Large intestine (tissue), 3 donors: ENCODE measurements around the gene RNF144B. TPM values are rescaled to one million over a fixed set of nuclear protein-coding genes. Genes with fewer than 3 reads are reported as not detected.
"Not testable (repeated sequence)": the region's sequence is repeated elsewhere in the genome, so short reads cannot be mapped to it uniquely, and the experiment has no call there.

Experiments used
- DNase-seq, 2 donors: peaks; one replicate each; pipeline versions ENCODE4 v3.0.0 to v3.0.0-alpha.2; 2013
- H3K27ac ChIP-seq: one replicate; pipeline ENCODE4 v1.5.1; 2013; ENCODE audit warnings: low read length
- H3K27me3 ChIP-seq: 2 replicates; pipeline ENCODE4 v1.6.1; 2013; ENCODE audit warnings: low read length; ENCODE audit not compliant: control insufficient read depth, insufficient read depth
- H3K36me3 ChIP-seq: 2 replicates; pipeline ENCODE4 v1.6.1; 2013; ENCODE audit warnings: low read length; ENCODE audit not compliant: control insufficient read depth, insufficient read depth
- H3K4me1 ChIP-seq: one replicate; pipeline ENCODE4 v1.6.1; 2013; ENCODE audit warnings: low read length; ENCODE audit not compliant: control insufficient read depth, insufficient read depth
- H3K4me3 ChIP-seq: one replicate; pipeline ENCODE4 v1.5.1; 2013; ENCODE audit warnings: low read length
- H3K9me3 ChIP-seq: one replicate; pipeline ENCODE4 v1.6.1; 2013; ENCODE audit warnings: mild to moderate bottlenecking, low read depth, low read length, moderate library complexity; ENCODE audit not compliant: control insufficient read depth
- WGBS: methylation state at CpG from one replicate; pipeline ENCODE4 v1.1.5; 2013; ENCODE audit warnings: low lambda C conversion rate; ENCODE audit not compliant: insufficient coverage; 5-methylcytosine and 5-hydroxymethylcytosine counted together
- polyA plus RNA-seq: library from polyadenylated mRNA; unstranded; fragments of 120-200 nt; gene quantifications from one replicate; pipeline ENCODE4 v1.2.1, GENCODE V29; 2013

Gene RNF144B
- polyA plus RNA-seq, 1 donor, result 2.0 TPM

DNA sequence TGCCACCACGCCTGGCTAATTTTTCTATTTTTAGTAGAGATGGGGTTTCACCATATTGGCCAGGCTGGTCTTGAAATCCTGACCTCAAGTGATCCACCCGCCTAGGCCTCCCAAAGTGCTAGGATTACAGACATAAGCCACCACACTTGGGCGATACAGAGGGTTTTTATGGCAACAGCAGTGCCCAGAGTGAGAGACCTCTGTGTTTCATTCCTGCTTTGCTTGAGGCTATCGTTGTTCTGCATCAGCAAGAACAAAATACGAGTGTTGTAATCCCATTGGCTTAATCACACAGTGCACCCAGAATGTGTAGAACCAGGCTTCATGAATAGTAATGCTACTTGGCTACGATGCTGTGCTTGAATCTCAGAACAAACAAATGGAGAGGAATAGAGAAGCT is 70.9 kb downstream of the RNF144B start:
- H3K36me3 ChIP-seq, DNase-seq, H3K4me1 ChIP-seq, H3K9me3 ChIP-seq, H3K27ac ChIP-seq, H3K27me3 ChIP-seq, H3K4me3 ChIP-seq: not testable (repeated sequence)
- no CpG with 5 or more reads among the region's 6 CpGs for WGBS

DNA sequence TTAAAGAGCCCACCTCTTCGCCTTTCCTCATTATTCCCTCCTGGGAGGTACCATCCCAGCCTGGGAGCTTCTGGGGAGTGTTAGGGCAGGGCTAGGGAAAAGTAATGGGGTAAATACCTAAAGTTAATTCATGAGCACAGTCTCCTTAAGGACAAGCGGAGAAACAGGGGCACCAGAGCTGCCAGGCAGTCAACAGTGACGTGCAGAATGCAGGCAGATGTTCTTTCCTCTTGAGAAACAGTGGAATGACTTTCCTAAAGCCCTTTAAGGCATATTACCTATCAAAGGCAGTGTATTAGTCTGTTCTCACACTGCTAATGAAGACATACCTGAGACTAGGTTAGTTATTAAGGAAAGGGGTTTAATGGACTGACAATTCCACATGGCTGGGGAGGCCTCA is 76.3 kb downstream of the RNF144B start:
- WGBS, result no CpG with 5 or more reads among the region's 3 CpGs
- Histone ChIP-seq H3K4me3 (no peak overlapping the region), H3K27ac (no peak overlapping the region), H3K9me3 (no peaks in the 10 kb centered on the region), H3K36me3 (no peaks in the 10 kb centered on the region), H3K27me3 (no peaks in the 10 kb centered on the region), H3K4me1 (no peaks in the 10 kb centered on the region)
- DNase-seq, result no peak

DNA sequence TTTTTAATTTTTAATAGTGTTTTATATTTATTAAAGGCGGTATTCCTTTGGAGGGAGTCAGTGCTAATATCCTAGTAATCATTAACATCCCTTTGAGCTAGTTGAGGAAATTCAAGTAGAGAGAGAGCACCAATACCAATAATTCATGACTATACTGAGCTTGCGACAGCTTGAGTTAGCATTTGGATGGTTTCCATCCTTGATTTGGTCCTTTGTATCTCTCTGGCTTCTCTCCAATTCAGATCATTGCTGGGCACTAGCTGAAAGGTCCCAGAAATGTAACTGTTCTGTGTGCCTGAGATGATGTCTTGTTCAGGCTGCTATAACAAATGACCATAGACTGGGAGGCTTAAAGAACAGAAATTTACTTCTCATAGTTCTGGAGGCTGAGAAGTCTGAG is 77.0 kb downstream of the RNF144B start:
- no peak for DNase-seq
- H3K4me3 ChIP-seq, result no peak overlapping the region
- no peaks in the 10 kb centered on the region for H3K9me3 ChIP-seq
- no peaks in the 10 kb centered on the region for H3K36me3 ChIP-seq
- H3K27me3 ChIP-seq, result no peaks in the 10 kb centered on the region
- no CpG with 5 or more reads among the region's 2 CpGs for WGBS
- H3K27ac ChIP-seq, result no peak overlapping the region
- no peaks in the 10 kb centered on the region for H3K4me1 ChIP-seq

DNA sequence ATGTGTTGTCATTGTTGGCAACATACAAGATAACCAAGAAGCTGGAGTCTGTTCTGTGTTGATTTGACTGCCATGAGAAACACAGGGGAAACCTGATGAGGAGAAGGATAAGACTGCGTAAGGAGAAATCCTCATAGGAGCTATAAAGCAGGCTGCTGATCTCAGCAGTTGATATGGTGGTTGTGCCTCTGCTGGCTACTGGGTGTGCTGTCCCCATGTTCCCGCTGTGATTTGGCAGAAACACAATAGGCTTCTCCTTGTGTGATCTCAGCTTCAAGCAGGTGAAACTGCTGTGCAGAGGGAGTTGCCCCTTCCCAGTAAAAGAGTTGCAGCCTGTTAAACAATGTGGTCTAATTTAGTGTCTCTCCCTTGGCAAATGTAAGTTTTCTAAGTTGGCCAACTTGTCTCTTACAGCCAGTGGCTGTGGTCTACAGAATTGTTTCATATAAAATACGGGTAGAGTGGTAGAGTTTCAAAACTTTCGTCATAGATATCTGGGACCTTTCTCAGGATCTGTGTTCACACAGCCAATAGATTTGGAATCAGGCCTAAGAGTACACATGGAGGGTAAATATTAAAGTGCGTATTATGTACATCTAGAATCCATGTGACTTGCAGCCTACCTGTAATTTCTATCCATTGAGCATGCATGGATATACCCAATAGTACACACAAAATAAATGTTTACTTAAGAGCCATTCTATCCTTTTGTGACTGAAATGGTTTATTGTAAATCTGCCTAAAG is 78.4 kb downstream of the RNF144B start:
- Histone ChIP-seq H3K36me3 (no peaks in the 10 kb centered on the region), H3K9me3 (no peaks in the 10 kb centered on the region), H3K27me3 (no peaks in the 10 kb centered on the region), H3K27ac (no peak overlapping the region), H3K4me3 (no peak overlapping the region), H3K4me1 (no peaks in the 10 kb centered on the region)
- WGBS, result no CpG with 5 or more reads among the region's 5 CpGs
- no peak for DNase-seq

DNA sequence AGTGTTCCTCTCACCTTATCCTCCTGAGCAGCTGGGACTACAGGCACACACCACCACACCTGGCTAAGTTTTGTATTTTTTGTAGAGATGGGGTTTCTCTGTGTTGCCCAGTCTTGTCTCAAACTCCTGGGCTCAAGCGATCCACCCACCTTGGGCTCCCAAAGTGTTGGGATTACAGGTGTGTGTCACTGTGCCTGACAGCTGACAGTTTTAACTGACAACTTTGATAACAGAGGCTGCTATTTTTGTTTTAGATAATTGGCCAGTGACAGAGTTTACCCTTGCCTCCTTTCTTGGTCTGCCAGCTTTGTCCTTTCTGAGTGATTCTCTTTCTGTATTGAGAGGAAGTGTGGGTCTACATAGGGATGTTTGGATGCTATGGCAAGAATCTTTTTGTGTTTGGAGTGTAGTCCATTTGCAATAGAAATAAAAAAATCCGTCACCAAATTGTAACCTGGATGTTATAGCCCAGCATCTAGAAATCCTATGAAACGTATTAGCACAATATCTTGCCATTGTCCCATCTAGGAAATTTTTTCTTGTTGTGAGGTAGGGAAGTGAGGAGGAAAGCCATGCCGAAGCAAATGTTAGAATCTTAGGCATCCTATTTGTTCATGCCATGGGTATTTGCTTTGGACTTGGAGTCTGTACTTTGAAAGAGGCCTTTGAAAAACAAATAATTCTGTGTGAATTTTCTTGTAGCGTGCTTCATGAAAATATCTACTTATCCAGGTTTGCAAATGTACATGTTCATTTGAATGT is 80.8 kb downstream of the RNF144B start:
- DNase-seq, result no peak
- no peaks in the 10 kb centered on the region for H3K36me3 ChIP-seq
- H3K27me3 ChIP-seq, result no peaks in the 10 kb centered on the region
- 75% methylated on average over 1 of the region's 5 CpGs for WGBS
- no peaks in the 10 kb centered on the region for H3K9me3 ChIP-seq
- no peaks in the 10 kb centered on the region for H3K4me1 ChIP-seq
- H3K4me3 ChIP-seq, result no peak overlapping the region
- no peak overlapping the region for H3K27ac ChIP-seq

DNA sequence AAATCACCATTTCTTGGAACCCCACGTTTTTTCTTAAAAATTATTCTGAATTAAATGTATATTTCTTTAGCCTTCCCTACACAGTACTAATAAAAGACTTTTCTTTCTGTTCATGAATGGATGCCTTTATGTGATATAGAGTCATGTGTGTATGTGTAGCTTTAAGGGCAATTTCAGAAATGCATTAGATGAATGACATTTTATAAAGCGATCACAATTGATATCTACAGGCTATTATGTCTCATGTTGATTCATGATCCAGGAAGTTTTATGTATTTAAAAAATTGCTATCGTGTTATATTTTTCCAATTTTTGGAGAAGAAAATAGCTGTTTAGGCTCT is 81.3 kb downstream of the RNF144B start:
- H3K36me3 ChIP-seq, result no peaks in the 10 kb centered on the region
- no peaks in the 10 kb centered on the region for H3K4me1 ChIP-seq
- H3K27ac ChIP-seq, result no peak overlapping the region
- no peaks in the 10 kb centered on the region for H3K27me3 ChIP-seq
- 90% methylated on average over 2 of the region's 3 CpGs for WGBS
- no peak for DNase-seq
- H3K9me3 ChIP-seq, result no peaks in the 10 kb centered on the region
- H3K4me3 ChIP-seq, result no peak overlapping the region

DNA sequence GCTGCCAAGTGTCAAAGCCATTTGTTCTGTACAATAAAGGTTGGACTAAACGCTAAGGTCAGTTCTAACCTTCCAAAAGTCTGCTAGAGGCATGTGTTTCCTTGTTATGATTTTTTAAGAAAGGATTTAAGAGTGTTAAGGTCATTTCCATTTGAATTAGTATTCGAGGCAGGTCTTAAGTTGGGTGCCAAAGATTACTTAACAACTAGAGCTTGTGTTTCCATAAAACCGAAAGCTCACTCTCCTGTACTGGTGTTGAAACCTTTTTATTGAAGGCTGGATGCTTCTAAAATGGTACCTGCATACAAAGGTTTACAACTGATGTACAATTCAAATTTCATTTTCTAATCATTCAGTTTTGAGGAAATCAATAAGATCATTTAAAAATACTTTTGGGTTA is 82.4 kb downstream of the RNF144B start:
- no peak for DNase-seq
- 100% methylated on average over 1 of the region's 3 CpGs for WGBS
- no peaks in the 10 kb centered on the region for H3K36me3 ChIP-seq

DNA sequence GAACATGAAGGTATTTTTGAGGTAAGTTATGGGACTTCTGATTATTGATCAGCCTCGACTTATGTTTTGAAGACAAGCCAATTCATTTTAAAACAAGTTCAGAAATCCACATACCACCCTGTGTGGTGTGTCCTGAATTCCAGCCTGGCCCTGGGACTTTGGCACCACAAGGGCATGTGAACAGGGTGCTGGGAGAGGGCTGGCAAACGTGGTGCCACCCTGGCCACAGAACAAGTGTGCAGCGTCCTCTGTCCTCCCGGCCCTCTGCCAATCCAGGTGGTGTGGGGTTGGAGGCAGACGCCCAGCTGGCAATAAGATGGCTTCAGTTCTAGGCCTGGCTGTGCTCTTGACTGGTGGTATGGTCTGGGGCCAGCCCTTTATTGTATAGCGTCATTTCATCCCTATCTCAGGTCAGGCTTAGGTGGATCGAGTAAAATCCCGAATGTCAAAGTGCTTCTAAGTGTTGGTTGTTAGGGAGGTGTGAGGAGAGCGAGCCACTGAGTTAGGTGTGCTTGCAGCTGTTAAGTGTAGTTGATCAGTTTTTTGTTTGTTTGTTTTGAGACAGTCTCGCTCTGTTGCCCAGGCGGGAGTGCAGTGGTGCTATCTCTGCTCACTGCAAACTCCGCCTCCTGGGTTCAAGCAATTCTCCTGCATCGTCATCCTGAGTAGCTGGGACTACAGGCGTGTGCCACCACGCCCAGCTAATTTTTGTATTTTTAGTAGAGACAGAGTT is 84.2 kb downstream of the RNF144B start:
- WGBS, result 60% methylated on average over 2 of the region's 15 CpGs
- no peaks in the 10 kb centered on the region for H3K9me3 ChIP-seq
- H3K36me3 ChIP-seq, result no peaks in the 10 kb centered on the region
- DNase-seq, result no peak
- peaks cover under 1% of the 10 kb centered on the region for H3K27me3 ChIP-seq
- no peak overlapping the region for H3K27ac ChIP-seq
- H3K4me1 ChIP-seq, result no peaks in the 10 kb centered on the region
- no peak overlapping the region for H3K4me3 ChIP-seq

More for the DNA sequence above, 82.4 kb downstream of the RNF144B start:
- Histone ChIP-seq H3K27me3 (no peaks in the 10 kb centered on the region), H3K4me3 (no peak overlapping the region), H3K27ac (no peak overlapping the region), H3K4me1 (no peaks in the 10 kb centered on the region), H3K9me3 (no peaks in the 10 kb centered on the region)

DNA sequence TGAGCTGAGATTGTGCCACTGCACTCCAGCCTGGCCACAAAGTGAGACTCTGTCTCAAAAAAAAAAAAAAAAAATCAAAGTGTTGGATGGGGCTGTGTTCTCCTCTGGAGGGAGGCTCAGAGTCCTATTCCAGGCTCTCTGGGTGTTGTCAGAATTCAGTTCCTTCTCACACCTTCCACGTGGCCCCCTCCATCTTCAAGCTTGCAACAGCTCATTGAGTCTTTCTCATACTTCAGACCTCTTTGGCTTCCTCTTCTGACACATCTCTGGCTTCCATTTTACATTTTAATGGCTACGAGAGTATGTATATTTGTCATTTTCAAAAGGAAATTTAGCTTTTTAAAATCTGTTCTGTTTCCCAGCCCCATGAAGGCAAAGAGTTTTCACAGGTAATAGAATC is 85.8 kb downstream of the RNF144B start:
- Histone ChIP-seq H3K4me1 (no peaks in the 10 kb centered on the region), H3K27me3 (peaks cover 2% of the 10 kb centered on the region), H3K36me3 (no peaks in the 10 kb centered on the region), H3K27ac (no peak overlapping the region), H3K4me3 (no peak overlapping the region), H3K9me3 (no peaks in the 10 kb centered on the region)
- DNase-seq, result no peak
- WGBS, result no CpG with 5 or more reads among the region's 2 CpGs

DNA sequence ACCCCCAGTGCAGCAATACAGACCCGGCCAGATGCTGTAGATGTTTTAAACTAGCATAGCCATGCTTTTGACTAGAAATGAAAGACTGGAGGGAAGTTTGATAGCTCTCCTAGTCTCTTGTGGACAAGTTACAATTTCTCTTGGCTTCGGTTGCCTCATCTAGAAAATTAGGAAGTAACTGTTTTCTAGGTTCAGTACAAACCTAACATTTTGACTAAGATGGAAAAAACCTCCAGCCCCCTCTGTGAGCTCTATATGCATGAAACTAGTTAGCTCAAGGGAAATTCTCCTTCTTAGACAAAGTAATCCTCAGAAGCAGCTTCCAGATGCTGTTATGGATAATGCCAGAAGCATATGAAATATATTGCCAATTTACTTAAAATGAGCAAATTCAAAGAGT is 86.6 kb downstream of the RNF144B start:
- Histone ChIP-seq H3K36me3 (no peaks in the 10 kb centered on the region), H3K27ac (no peak overlapping the region), H3K9me3 (no peaks in the 10 kb centered on the region), H3K4me1 (no peaks in the 10 kb centered on the region), H3K4me3 (no peak overlapping the region), H3K27me3 (peaks cover 2% of the 10 kb centered on the region)
- no peak for DNase-seq
- WGBS, result no CpG with 5 or more reads among the region's 2 CpGs
